ENCODE measurements around the gene FBXL19. TPM values are rescaled to one million over a fixed set of nuclear protein-coding genes. Genes with fewer than 3 reads are reported as not detected.
A peak's percentile ranks its signal among the peaks of the same experiment; 100 is the strongest.

Gene FBXL19
- total and polyA plus RNA-seq, 9 of the 15 experiments (the other 6 are each of a cell fraction or from before 2014, with no cell fraction given), result 0.13 to 48.0 (median 13.5) TPM; not detected in 1

DNA sequence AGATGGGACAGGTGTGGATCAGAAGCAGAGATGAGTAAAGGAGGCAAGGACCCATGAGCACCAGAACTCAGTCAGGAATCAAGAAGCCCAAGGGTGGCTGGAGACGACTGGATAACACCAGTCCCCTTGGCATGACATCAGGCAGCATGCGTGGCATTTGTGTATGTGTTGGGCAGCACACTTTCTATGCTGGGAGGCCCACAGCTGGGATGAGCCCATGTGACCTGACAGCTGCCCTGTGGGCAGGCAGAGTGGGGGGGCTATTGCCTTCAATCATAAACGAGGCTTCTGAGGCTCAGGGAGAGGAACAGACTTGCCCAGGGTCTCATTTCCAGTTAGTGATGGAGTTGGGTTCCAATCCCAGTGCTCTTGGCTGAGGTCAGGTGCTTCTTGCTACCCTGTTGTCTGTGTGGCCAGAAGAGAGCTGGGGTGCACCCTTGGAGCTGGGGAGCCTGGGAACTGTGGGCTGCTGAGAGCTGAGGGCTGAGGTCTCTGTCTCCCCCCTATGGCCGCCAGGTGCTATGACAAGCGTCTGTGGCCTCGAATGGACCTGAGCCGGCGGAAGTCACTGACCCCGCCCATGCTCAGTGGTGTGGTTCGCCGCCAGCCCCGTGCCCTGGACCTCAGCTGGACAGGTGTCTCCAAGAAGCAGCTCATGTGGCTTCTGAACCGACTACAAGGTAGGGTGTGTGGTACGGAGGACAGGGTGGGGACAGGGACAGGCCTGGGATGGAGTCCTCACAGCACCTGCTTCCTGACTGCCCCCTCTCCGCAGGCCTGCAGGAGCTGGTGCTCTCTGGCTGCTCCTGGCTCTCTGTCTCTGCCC lies 18.4 kb downstream of the FBXL19 start (continued):
- TF ChIP-seq ZNF586 (CRISPR knock-in tag; conservative IDR thresholded peaks at IDR 0.05) (no peak), SREBF1 (IDR thresholded peaks at IDR 0.05; ENCODE audit: borderline replicate concordance, low read depth, low read length) (0 out of 2 replicates have a peak, but pooled peaks have one; percentile 57), ILK (tag; IDR thresholded peaks at IDR 0.05; ENCODE audit: borderline replicate concordance, low read depth) (no peak), MCM5 (IDR thresholded peaks at IDR 0.05; ENCODE audit: low read depth) (no peak), ATF1 (CRISPR knock-in tag; IDR thresholded peaks at IDR 0.05) (no peak), ATF1 (tag; IDR thresholded peaks at IDR 0.05) (0 out of 2 replicates have a peak, but pooled peaks have one; percentile 19), ZNF57 (CRISPR knock-in tag; IDR thresholded peaks at IDR 0.05) (no peak), DEAF1 (CRISPR knock-in tag; IDR thresholded peaks at IDR 0.05) (peak; percentile 62; the same call in 1 of the 2 replicates), ELK3 (CRISPR knock-in tag; IDR thresholded peaks at IDR 0.05) (no peak), COPS2 (conservative IDR thresholded peaks at IDR 0.05) (no peak), FOXJ3 (CRISPR knock-in tag; IDR thresholded peaks at IDR 0.05) (no peak), SMC3 (conservative IDR thresholded peaks at IDR 0.05; ENCODE audit: insufficient read depth, low read depth, low read length) (peak; percentile 76), SMAD2 (IDR thresholded peaks at IDR 0.05; ENCODE audit: low read depth, low read length) (no peak), PTTG1 (tag; IDR thresholded peaks at IDR 0.05; ENCODE audit: low read depth) (no peak), CEBPB (tag; IDR thresholded peaks at IDR 0.05) (no peak), ZNF668 (CRISPR knock-in tag; IDR thresholded peaks at IDR 0.05) (no peak), MAFK (IDR thresholded peaks at IDR 0.05; ENCODE audit: low read length) (peak; percentile 21; the same call in 1 of the 2 replicates)
- TF ChIP-seq, protein P1, sequence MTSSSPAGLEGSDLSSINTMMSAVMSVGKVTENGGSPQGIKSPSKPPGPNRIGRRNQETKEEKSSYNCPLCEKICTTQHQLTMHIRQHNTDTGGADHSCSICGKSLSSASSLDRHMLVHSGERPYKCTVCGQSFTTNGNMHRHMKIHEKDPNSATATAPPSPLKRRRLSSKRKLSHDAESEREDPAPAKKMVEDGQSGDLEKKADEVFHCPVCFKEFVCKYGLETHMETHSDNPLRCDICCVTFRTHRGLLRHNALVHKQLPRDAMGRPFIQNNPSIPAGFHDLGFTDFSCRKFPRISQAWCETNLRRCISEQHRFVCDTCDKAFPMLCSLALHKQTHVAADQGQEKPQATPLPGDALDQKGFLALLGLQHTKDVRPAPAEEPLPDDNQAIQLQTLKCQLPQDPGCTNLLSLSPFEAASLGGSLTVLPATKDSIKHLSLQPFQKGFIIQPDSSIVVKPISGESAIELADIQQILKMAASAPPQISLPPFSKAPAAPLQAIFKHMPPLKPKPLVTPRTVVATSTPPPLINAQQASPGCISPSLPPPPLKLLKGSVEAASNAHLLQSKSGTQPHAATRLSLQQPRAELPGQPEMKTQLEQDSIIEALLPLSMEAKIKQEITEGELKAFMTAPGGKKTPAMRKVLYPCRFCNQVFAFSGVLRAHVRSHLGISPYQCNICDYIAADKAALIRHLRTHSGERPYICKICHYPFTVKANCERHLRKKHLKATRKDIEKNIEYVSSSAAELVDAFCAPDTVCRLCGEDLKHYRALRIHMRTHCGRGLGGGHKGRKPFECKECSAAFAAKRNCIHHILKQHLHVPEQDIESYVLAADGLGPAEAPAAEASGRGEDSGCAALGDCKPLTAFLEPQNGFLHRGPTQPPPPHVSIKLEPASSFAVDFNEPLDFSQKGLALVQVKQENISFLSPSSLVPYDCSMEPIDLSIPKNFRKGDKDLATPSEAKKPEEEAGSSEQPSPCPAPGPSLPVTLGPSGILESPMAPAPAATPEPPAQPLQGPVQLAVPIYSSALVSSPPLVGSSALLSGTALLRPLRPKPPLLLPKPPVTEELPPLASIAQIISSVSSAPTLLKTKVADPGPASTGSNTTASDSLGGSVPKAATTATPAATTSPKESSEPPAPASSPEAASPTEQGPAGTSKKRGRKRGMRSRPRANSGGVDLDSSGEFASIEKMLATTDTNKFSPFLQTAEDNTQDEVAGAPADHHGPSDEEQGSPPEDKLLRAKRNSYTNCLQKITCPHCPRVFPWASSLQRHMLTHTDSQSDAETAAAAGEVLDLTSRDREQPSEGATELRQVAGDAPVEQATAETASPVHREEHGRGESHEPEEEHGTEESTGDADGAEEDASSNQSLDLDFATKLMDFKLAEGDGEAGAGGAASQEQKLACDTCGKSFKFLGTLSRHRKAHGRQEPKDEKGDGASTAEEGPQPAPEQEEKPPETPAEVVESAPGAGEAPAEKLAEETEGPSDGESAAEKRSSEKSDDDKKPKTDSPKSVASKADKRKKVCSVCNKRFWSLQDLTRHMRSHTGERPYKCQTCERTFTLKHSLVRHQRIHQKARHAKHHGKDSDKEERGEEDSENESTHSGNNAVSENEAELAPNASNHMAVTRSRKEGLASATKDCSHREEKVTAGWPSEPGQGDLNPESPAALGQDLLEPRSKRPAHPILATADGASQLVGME (CRISPR knock-in tag; IDR thresholded peaks at IDR 0.05), result no peak

Data from K562 (cell line).